ENCODE results near the gene CPA4.

DNA sequence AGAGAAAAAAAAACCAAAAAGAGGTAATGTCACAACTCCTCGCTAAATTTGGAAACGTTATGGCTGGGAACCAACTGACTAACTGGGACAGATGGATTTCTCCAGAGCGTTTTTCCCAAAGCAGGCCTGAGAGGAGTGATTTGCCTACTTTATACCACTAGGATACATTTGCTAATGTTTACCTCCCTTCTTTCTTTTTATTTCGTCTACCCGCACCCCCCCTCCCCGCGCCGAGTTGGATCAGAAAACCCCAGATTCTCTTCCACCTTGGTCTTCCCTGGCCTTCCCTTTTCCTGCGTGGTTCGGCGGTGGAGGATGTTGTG is 19.1 kb upstream of the CPA4 start:
- TF ChIP-seq, protein P1, sequence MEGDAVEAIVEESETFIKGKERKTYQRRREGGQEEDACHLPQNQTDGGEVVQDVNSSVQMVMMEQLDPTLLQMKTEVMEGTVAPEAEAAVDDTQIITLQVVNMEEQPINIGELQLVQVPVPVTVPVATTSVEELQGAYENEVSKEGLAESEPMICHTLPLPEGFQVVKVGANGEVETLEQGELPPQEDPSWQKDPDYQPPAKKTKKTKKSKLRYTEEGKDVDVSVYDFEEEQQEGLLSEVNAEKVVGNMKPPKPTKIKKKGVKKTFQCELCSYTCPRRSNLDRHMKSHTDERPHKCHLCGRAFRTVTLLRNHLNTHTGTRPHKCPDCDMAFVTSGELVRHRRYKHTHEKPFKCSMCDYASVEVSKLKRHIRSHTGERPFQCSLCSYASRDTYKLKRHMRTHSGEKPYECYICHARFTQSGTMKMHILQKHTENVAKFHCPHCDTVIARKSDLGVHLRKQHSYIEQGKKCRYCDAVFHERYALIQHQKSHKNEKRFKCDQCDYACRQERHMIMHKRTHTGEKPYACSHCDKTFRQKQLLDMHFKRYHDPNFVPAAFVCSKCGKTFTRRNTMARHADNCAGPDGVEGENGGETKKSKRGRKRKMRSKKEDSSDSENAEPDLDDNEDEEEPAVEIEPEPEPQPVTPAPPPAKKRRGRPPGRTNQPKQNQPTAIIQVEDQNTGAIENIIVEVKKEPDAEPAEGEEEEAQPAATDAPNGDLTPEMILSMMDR (IDR thresholded peaks at IDR 0.05), result no peak
- no peak for TF ChIP-seq POLR2AphosphoS5 (IDR thresholded peaks at IDR 0.05; ENCODE audit: low read depth, low read length)
- TF ChIP-seq SIN3A (IDR thresholded peaks at IDR 0.05; ENCODE audit: borderline replicate concordance, insufficient read depth, low read depth, low read length), result no peak
- no peak for TF ChIP-seq TCF7L2 (IDR thresholded peaks at IDR 0.05; ENCODE audit: low read depth, low read length)
- TF ChIP-seq, protein P2, sequence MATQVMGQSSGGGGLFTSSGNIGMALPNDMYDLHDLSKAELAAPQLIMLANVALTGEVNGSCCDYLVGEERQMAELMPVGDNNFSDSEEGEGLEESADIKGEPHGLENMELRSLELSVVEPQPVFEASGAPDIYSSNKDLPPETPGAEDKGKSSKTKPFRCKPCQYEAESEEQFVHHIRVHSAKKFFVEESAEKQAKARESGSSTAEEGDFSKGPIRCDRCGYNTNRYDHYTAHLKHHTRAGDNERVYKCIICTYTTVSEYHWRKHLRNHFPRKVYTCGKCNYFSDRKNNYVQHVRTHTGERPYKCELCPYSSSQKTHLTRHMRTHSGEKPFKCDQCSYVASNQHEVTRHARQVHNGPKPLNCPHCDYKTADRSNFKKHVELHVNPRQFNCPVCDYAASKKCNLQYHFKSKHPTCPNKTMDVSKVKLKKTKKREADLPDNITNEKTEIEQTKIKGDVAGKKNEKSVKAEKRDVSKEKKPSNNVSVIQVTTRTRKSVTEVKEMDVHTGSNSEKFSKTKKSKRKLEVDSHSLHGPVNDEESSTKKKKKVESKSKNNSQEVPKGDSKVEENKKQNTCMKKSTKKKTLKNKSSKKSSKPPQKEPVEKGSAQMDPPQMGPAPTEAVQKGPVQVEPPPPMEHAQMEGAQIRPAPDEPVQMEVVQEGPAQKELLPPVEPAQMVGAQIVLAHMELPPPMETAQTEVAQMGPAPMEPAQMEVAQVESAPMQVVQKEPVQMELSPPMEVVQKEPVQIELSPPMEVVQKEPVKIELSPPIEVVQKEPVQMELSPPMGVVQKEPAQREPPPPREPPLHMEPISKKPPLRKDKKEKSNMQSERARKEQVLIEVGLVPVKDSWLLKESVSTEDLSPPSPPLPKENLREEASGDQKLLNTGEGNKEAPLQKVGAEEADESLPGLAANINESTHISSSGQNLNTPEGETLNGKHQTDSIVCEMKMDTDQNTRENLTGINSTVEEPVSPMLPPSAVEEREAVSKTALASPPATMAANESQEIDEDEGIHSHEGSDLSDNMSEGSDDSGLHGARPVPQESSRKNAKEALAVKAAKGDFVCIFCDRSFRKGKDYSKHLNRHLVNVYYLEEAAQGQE (IDR thresholded peaks at IDR 0.05; ENCODE audit: insufficient read depth in 1 of 2, low read depth in 2 of 2, low read length in 1 of 2), result no peak
